NCI-H748 treated with DMSO at 0.1 percent for 48 hours (cell line): ENCODE data around the gene LBHD2.

Experiments
- DNase-seq: peaks from one replicate; lab custom pipeline; 2025; lab: John Stamatoyannopoulos, UW

Gene LBHD2

GRCh38 chr14:103068351-103069073, 15.5 kb upstream of the LBHD2 start:
- no peak for DNase-seq

GRCh38 chr14:103070263-103070885, 13.6 kb upstream of the LBHD2 start:
- no peak for DNase-seq

GRCh38 chr14:103070971-103071542, 13.0 kb upstream of the LBHD2 start:
- DNase-seq = no peak

DNA sequence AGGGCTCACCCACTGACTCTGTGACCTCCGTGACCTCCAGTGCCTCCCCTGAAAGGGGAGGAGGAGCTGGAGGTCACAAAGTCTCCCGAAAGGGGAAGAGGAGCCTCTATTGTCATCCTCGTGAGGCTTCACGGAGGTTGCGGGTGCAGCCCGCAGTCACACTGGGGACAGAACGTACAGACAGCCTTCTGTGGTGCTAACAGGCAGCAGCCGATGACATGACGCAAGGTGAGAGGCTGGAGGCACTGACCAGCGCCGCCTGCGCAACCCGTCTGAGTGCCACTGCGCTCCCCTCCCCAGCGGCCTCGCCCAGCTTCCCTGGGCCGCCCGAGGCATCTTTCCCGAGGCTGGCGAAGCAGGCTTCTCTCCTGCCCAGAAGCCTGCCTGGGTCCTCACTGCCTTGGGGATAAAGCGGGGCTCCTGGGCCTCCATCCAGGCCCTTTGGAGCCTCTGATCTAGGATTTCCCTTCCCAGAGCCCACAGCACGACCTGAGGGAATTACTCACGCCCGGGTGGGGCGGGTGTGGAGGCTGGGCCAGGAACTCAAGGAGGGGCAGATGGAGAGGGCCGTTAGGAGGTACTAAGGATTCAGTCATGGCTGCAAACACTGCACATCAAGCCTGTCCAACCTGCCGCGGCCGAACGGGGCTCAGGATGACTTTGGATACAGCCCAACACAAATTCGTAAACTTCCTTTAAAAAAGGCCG, 12.3 kb upstream of the LBHD2 start:
- no peak for DNase-seq

DNA sequence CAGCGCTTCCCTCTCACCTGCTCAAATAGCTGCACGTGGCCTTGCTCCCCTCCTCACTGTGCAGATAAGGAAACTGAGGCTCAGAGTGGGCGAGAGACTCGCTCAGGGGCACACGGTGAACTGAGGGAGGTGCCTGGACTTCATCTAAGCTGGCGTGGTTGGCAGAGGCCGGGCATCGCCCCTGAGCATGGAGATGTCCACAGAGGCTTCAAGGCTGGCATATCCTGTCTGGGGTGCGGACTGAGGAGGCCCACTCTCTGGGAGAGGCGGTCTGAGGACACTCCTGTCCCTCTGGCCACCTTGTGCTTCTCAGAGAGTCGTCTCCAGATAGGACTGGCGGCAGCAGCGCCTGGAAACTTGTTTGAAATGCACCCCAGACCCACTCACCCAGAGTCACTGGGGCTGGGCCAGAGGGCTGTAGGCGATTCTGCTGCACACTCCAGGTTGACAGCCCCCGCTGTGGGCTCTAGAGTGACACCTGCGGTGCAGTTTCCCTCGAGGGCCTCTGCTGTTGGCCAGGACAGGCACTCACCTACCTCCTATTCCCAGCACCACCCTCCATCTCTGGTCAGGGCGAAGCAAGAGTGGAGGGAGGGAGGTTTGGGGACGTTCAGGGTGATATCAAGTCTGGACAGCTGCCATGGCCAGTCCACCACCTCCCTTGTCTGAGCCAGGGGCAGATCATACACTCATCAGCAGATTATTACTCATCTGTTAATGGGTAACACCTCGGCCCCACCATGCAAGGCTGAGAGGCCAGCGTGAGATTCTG, 11.2 kb upstream of the LBHD2 start:
- no peak for DNase-seq

DNA sequence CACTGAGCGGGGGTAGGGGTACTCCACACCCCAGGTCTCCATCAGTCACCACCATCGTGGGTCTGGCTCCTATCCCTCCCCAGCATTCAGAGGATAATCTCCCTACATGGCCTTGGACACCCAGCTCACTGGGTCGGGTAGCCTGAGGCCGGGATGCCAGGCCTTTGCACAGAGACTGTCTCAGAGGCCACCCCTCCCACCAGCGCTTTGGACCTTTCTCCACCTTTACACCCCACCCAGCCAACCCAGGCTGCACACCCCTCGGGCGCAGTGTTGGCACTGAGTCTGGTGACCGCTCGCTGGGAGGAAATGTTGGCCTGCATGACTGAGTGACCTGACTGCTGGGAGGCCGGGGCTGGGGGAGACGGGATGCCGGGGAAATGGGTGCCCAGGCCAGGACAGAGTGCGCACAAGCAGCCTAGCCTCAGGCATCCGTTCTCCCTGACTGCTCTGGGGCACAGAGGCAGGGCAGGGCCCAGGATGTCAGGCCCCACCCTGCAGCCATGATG, 10.6 kb upstream of the LBHD2 start:
- no peak for DNase-seq

DNA sequence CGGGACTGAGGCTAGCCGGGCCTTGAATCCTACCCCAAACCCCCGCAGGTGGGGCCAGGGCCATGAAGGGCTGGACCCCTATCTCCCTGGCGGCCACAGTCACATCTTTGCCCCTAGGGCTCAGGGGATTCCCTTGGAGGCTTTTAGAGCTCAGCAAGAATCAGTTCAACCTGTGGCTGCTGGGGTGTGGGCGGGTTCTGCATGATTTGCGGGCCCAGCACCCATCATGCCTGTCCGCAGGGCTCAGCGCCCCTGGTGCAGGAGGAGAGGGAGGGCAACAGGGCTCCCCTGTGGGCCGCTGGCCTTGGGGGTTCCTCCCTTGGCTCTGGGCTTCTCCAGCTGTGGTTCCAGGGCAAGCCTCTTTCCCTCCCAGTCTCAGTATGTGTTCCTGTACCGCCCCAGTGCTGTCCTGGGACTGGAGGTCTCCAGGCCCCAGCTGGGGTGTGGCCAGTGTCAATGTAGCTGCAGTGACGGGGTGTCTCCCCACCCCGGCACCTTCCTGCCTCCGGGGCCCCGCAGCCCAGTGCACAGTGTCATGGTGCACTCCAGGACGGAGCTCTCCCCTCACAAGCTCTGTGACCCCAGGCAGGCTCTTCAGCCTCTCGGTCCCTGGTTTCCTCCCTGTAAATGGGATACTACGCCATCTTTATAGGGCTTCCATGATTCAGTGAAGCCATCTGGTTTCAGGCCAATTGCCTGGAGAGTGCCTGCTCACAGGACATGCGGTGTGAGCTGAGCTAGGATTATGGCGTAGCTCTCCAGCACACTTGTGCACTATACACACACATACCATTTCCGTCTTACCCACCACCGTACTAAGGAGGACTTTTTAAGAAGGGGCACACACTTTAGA, 9.9 kb upstream of the LBHD2 start:
- DNase-seq = no peak

GRCh38 chr14:103074729-103075367, 9.2 kb upstream of the LBHD2 start:
- peak; percentile 28 for DNase-seq

DNA sequence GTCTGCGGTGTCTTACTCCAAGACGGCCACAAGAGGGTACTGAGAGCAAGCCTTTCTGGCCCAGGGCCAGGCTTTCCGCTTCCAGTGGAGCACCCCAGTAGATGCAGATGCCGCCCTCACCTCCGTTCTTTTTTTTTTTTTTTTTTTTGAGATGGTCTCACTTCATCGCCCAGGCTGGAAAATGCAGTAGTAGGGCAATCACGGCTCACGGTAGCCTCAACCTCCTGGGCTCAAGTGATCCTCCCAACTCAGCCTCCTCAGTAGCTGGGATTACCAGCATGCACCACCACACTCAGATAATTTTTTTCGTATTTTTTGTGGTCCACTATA, 5.6 kb upstream of the LBHD2 start:
- DNase-seq = peak; percentile 86

GRCh38 chr14:103078860-103079587, 5.0 kb upstream of the LBHD2 start:
- no peak for DNase-seq

GRCh38 chr14:103081951-103082350, 2.1 kb upstream of the LBHD2 start:
- DNase-seq = no peak

DNA sequence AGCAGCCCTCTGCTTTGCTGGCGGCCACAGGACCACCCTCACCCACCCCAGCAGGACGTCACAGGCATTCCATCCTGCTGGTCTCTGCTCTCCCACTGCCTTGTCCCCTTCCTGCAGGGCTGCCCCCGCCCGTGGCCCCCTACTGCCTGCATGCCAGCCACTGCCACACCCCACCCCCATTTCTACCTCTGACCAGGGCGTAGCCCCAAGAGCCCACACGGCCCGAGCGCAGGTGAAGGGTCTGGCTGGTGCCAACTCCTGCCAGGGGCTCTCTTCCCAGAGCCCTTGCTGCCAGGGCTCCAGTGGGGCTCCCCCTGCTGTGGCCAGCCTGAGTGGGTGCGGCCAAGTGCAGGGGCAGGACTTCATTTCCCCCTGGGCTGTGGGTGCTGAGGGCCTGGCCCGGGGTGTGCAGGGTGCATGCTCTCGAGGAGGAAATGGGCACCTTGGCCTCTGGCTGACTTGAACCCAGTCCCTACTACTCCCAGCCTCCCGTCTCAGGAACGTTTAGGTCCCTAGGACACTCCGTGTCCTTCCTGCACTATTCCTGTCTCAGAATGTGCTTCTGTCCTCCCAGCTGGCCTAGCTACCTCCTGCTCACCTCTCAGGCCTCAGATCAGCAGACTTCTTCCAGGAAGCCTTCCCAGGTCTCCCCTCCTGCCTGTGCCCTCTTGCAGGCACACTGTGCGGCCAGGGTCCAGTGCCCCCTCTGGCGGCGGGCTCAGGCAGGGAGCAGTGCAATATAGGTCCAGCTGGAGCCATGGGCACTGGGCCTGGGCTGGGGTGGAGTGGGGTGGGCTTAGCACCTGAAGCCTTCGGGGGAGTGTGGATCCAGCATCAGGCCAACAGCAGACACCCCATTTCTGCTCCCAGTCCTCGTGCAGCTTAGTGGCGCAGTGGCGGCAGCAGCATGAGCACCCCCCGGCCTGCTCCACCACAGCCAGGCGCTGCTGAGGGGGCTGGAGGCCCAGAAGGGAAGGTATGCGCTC, 1.4 kb downstream of the LBHD2 start:
- DNase-seq = no peak

GRCh38 chr14:103086771-103087342, 2.8 kb downstream of the LBHD2 start:
- DNase-seq = no peak

DNA sequence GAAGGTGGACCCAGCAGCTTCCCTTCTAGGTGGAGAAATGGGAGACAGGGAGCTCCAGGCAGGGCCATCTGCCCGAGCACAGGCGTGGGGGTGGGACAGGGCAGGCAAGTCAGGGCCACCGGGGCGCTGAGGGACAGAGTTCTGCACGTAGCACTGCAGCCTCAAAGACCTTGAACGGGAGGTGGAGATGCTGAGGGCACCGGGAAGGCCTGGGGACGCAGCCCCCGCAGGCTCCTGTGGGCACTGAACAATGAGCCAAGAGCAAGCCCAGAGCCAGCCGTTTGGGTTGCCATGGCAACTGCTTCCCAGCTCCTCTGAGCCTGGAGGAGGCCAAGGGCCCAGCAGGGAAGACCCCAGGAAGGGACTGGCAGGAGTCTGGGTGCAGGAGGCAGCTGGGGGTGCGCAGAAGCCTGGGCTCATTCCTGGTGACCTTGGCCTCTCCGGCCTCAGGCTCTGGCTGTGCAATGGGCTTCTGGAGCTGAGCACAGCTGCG, 3.4 kb downstream of the LBHD2 start:
- DNase-seq = no peak

DNA sequence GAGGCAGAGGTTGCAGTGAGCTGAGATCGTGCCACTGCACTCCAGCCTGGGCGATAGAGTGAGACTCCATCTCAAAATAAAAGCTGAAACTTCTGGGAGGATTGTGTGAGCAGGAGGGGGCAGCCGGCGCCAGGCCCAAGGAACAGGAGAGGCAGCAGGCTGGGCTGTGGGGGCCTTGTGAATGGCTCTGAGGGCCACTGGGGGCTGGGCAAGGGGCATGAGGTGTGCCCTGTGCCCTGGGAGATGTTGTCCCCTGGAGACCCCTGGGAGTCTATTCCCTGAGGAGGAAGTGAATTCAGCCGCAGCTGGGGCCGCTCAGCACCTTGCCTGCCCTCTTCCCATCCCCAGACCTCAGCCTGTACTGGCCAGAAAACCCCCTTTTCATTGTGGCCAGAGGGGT, 4.9 kb downstream of the LBHD2 start:
- no peak for DNase-seq

GRCh38 chr14:103089386-103090335, 5.7 kb downstream of the LBHD2 start:
- DNase-seq = no peak

DNA sequence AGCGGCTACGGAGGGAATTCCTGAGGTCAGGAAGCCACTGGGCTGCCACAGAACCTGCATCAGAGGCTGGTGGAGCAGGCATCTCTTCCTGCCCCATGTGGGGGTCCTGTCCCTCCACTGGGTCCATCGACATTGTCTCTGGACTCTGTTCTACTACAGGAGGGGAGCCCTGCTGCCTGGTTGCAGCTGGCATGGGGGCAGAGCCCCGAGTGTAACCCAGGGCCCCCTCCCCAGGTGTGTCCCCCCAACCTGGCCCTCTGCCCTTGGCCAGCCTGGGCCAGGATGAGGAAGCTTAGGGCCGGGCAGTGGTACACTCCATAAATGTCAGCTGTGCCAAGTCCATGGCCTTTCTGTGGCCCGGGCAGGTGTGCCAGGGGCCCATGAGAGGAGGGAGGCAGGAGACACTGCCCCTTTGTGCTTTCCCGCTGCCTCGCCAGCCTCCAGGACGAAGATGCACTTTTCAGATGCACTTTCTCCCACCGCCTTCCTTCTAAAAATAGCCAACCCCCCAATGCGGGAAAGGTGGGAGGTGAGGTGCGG, 6.5 kb downstream of the LBHD2 start:
- DNase-seq = no peak
